Activated CD4-positive, alpha-beta T cell treated with anti-CD3 and anti-CD28 coated beads, Interleukin-2, amount 10 ng/mL, durations not matched to agents 24 days and 14 days (primary cell): ENCODE measurements around the gene UPP2. TPM values are rescaled to one million over a fixed set of nuclear protein-coding genes. Genes with fewer than 3 reads are reported as not detected.

Experiments used
- DNase-seq: peaks from one replicate; pipeline ENCODE4 v3.0.0; 2022
- H3K27ac Mint-ChIP-seq: one replicate; pipeline ENCODE4 v1.8.0; 2022; ENCODE audit warnings: mild to moderate bottlenecking, mixed read lengths
- H3K27me3 Mint-ChIP-seq: one replicate; pipeline ENCODE4 v1.8.0; 2022; ENCODE audit warnings: mixed read lengths
- H3K36me3 Mint-ChIP-seq: one replicate; pipeline ENCODE4 v1.8.0; 2022; ENCODE audit warnings: low read depth, mild to moderate bottlenecking, mixed read lengths
- H3K4me1 Mint-ChIP-seq: one replicate; pipeline ENCODE4 v1.8.0; 2021; ENCODE audit warnings: mixed read lengths
- H3K4me3 Mint-ChIP-seq: one replicate; pipeline ENCODE4 v1.8.0; 2022; ENCODE audit warnings: mild to moderate bottlenecking, moderate library complexity, mixed read lengths
- H3K9me3 Mint-ChIP-seq: one replicate; pipeline ENCODE4 v1.8.0; 2021; ENCODE audit warnings: mixed read lengths
- intact Hi-C: fragments of 100-400 bp; cut with micrococcal nuclease; formaldehyde crosslinking; loops from one replicate; pipeline ENCODE4 v1.15.1; 2023
- total RNA-seq: library from RNA; stranded (reverse); gene quantifications from 2 replicates; pipeline ENCODE4 v1.2.3, GENCODE V29; 2022

Gene UPP2
- not detected in 2 replicates for total RNA-seq

DNA sequence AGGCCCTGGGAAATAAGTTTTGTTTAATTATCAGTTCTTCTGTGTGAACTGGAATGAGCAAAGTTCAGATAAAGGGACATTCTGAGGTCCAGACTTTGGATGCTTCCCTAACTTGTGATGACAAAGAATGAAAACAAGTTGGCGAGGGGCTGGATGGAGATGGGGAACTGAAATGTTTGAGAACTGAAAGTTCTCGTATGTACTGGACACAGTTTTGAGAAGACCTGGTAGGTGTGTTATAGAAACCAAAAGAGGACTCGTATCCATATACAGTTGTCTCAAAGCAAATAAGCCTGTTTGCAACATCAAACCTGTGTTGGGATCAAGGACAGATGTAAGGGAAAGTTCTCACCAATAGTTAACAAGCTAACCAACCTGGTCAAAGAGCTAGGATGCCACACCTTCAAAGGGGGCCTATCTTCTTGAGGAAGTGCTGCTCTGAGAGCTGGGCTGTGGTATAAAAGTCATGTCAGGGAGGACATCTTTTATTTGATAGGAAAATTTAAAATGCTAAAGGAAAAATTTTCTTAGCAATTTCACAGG, at the start of gene UPP2:
Gene UPP2, plus strand, starts transcription at position 493 of the 543 bp plus-strand sequence. CDS start 188 bp downstream, outside the sequence.
- intact Hi-C loops, result no loop called here
- H3K27ac Mint-ChIP-seq, result no peak within 1 kb of the TSS
- DNase-seq, result no peak
- no peaks in the 10 kb centered on the region for H3K36me3 Mint-ChIP-seq
- no peaks in the 10 kb centered on the region for H3K27me3 Mint-ChIP-seq
- H3K9me3 Mint-ChIP-seq, result no peaks in the 10 kb centered on the region
- no peaks in the 10 kb centered on the region for H3K4me1 Mint-ChIP-seq
- H3K4me3 Mint-ChIP-seq, result no peak within 1 kb of the TSS

DNA sequence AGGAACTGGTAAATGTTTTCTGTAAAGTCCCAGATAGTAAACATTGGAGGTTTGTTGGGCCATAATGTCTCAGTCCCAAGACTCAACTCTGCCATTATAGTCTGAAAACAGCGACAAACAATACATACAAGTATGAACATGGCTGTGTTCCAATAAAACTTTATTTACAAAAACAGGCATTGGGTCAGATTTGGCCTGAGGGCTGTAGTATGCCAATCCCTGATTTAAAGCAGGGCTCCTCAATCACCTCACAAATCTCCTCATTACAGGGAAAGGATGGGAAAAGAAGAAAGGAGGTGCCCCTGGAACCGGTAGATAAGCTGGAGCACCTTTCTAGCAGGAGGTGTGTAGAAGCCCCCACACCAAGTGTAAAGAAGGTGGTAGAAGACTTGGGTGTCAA, 48.9 kb upstream of the UPP2 start:
- Mint-ChIP-seq H3K4me1 (no peaks in the 10 kb centered on the region), H3K9me3 (no peaks in the 10 kb centered on the region), H3K27me3 (peaks cover 10% of the 10 kb centered on the region), H3K27ac (no peak overlapping the region), H3K36me3 (no peaks in the 10 kb centered on the region), H3K4me3 (no peak overlapping the region)
- peak; percentile 37 for DNase-seq
- intact Hi-C loops, result no loop called here

GRCh38 chr2:158056875-158057274, 44.8 kb upstream of the UPP2 start:
- no peaks in the 10 kb centered on the region for H3K4me1 Mint-ChIP-seq
- H3K36me3 Mint-ChIP-seq, result no peaks in the 10 kb centered on the region
- H3K27me3 Mint-ChIP-seq, result peaks cover 8% of the 10 kb centered on the region

GRCh38 chr2:158060160-158060834, 41.4 kb upstream of the UPP2 start:
- H3K36me3 Mint-ChIP-seq, result no peaks in the 10 kb centered on the region
- no peaks in the 10 kb centered on the region for H3K9me3 Mint-ChIP-seq
- intact Hi-C loops, result no loop called here
- H3K4me3 Mint-ChIP-seq, result no peak overlapping the region
- H3K4me1 Mint-ChIP-seq, result no peaks in the 10 kb centered on the region
- DNase-seq, result no peak
- H3K27ac Mint-ChIP-seq, result no peak overlapping the region
- peaks cover 9% of the 10 kb centered on the region for H3K27me3 Mint-ChIP-seq

More at GRCh38 chr2:158056875-158057274, 44.8 kb upstream of the UPP2 start:
- no peak overlapping the region for H3K27ac Mint-ChIP-seq
- intact Hi-C loops, result no loop called here
- DNase-seq, result no peak
- H3K9me3 Mint-ChIP-seq, result no peaks in the 10 kb centered on the region
- H3K4me3 Mint-ChIP-seq, result no peak overlapping the region

GRCh38 chr2:158060835-158061435, 40.7 kb upstream of the UPP2 start:
- Mint-ChIP-seq H3K27ac (no peak overlapping the region), H3K27me3 (peaks cover 9% of the 10 kb centered on the region), H3K4me1 (no peaks in the 10 kb centered on the region), H3K36me3 (no peaks in the 10 kb centered on the region), H3K4me3 (no peak overlapping the region), H3K9me3 (no peaks in the 10 kb centered on the region)
- DNase-seq, result no peak
- intact Hi-C loops, result no loop called here

GRCh38 chr2:158061763-158062162, 39.9 kb upstream of the UPP2 start:
- H3K36me3 Mint-ChIP-seq, result no peaks in the 10 kb centered on the region
- no peak overlapping the region for H3K4me3 Mint-ChIP-seq
- no peaks in the 10 kb centered on the region for H3K9me3 Mint-ChIP-seq
- no peaks in the 10 kb centered on the region for H3K4me1 Mint-ChIP-seq
- peaks cover 6% of the 10 kb centered on the region for H3K27me3 Mint-ChIP-seq
- intact Hi-C loops, result no loop called here
- H3K27ac Mint-ChIP-seq, result no peak overlapping the region
- no peak for DNase-seq

DNA sequence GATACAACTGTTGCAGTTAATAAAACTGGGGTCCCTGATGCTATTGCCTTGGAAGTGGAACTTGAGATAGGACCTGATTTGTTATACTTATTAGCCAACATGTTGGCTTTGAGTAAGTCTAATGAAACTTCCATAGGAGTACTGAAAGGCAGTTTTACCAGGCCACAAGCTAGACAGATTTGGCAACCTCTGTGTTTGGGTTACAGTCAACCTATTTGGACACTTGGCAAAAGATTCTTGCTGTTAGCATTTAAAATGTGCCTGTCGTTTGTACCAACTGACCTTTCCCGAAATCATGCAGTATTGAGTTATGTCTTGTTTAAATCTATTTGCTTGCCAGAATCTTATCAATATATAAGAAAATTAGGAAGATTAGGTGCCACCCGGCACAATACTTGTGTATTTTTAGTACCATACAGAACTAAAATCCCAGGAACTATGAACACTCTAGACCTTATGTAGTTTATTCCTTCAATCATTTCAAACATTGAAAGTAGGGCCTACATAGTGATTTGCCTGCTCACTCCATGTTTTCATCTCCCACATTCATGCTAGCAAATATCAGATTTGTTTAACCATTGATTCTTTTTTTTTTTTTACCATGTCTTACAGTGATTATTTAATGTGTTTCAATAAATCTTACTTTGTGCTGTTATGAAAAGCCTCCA, 35.5 kb upstream of the UPP2 start:
- no peak for DNase-seq
- intact Hi-C loops, result no loop called here
- no peaks in the 10 kb centered on the region for H3K4me1 Mint-ChIP-seq
- no peak overlapping the region for H3K4me3 Mint-ChIP-seq
- H3K27ac Mint-ChIP-seq, result no peak overlapping the region
- peaks cover 3% of the 10 kb centered on the region for H3K27me3 Mint-ChIP-seq
- H3K9me3 Mint-ChIP-seq, result no peaks in the 10 kb centered on the region
- no peaks in the 10 kb centered on the region for H3K36me3 Mint-ChIP-seq

DNA sequence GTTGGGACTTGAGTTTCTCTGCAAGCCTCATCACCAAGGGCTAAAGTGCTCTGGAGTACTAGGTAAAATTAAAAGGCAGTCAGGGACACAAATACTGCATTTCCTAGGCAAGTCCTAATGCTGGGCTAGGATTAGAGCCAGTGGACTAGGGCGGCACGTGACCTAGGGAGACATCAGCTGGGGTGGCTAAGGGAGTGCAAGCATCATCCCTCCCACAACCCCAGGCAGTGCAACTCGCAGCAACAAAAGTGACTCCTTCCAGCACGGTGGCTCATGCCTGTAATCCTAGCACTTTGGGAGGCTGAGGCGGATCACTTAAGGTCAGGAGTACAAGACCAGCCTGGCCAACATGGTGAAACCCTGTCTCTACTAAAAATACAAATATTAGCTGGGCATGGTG, 30.7 kb upstream of the UPP2 start:
- Mint-ChIP-seq H3K36me3 (no peaks in the 10 kb centered on the region), H3K9me3 (no peaks in the 10 kb centered on the region), H3K4me1 (no peaks in the 10 kb centered on the region), H3K4me3 (no peak overlapping the region), H3K27me3 (peaks cover 13% of the 10 kb centered on the region), H3K27ac (no peak overlapping the region)
- no peak for DNase-seq
- intact Hi-C loops, result no loop called here

- intact Hi-C loops, result no loop called here
- H3K4me3 Mint-ChIP-seq, result no peak overlapping the region
- H3K9me3 Mint-ChIP-seq, result peaks cover 3% of the 10 kb centered on the region
- no peak overlapping the region for H3K27ac Mint-ChIP-seq
- DNase-seq, result no peak
- H3K4me1 Mint-ChIP-seq, result no peaks in the 10 kb centered on the region
- peaks cover 16% of the 10 kb centered on the region for H3K27me3 Mint-ChIP-seq
- no peaks in the 10 kb centered on the region for H3K36me3 Mint-ChIP-seq
Observed at GRCh38 chr2:158072361-158072760, 29.3 kb upstream of the UPP2 start.

DNA sequence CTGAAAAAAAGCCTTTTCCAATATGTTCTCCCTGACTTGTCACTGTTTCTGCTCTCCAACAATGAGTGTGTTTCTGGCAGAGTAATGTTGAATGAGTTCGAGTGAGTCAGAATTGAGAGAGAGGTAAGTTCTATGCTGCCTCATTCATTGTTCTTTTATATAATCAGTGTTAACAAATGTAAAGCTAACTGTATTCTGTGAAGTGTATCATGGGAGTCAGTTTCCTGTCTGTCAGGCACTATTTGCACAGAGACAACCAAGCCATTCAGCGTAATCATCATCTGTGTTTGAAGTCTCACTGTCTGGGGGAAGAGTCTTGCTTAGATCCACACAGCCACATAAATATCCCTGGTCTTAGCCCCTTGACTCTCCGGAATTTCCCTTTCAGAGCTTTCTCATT, 22.0 kb upstream of the UPP2 start:
- H3K9me3 Mint-ChIP-seq, result peaks cover 3% of the 10 kb centered on the region
- no peak overlapping the region for H3K27ac Mint-ChIP-seq
- H3K36me3 Mint-ChIP-seq, result no peaks in the 10 kb centered on the region
- no peak overlapping the region for H3K4me3 Mint-ChIP-seq
- DNase-seq, result no peak
- no peaks in the 10 kb centered on the region for H3K4me1 Mint-ChIP-seq
- intact Hi-C loops, result no loop called here
- peaks cover 7% of the 10 kb centered on the region for H3K27me3 Mint-ChIP-seq

DNA sequence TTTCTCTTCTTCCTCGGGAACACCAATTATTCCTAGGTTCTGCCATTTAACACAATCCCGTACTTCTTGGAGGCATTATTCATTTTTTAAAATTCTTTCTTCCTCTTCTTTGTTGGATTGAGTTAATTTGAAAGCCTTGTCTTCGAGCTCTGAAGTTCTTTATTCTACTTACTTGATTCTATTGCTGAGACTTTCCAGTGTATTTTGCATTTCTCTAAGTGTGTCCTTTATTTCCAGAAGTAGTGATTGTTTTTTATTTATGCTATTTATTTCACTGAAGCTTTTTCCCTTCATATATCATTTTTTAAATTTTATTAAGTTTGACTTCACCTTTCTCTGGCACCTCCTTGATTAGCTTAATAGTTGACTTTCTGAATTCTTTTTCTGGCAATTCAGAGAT, 13.6 kb upstream of the UPP2 start:
- Mint-ChIP-seq H3K4me1 (no peaks in the 10 kb centered on the region), H3K27ac (no peak overlapping the region), H3K36me3 (no peaks in the 10 kb centered on the region), H3K9me3 (peaks cover 4% of the 10 kb centered on the region), H3K4me3 (no peak overlapping the region), H3K27me3 (peaks cover 2% of the 10 kb centered on the region)
- no peak for DNase-seq
- intact Hi-C loops, result no loop called here

DNA sequence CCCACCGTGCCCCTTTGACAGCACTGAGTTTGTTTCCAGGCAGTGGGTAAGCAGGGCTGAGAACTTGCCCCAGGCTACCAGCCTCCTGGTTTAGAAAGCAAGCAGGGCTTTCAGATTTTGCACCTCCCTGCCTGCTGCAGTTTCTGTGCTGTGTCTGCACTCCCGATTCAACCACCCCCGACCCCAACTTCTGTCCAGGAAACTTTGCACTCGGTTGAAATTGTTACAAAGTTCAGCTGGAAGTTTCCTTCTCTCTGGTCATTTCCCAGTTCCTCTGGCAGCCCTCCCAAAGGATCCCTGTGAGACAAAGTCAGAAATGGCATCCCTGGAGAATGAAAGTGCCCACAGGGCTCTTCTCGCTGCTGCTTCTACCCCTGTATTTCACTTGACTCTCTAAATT, 12.4 kb upstream of the UPP2 start:
- Mint-ChIP-seq H3K36me3 (no peaks in the 10 kb centered on the region), H3K27ac (no peak overlapping the region), H3K27me3 (peaks cover 2% of the 10 kb centered on the region), H3K4me3 (no peak overlapping the region), H3K4me1 (no peaks in the 10 kb centered on the region), H3K9me3 (peaks cover 4% of the 10 kb centered on the region)
- intact Hi-C loops, result no loop called here
- DNase-seq, result no peak

- no peak overlapping the region for H3K4me3 Mint-ChIP-seq
- intact Hi-C loops, result no loop called here
- no peak overlapping the region for H3K27ac Mint-ChIP-seq
- no peaks in the 10 kb centered on the region for H3K36me3 Mint-ChIP-seq
- DNase-seq, result no peak
- H3K4me1 Mint-ChIP-seq, result no peaks in the 10 kb centered on the region
- H3K27me3 Mint-ChIP-seq, result peaks cover 2% of the 10 kb centered on the region
- peaks cover 4% of the 10 kb centered on the region for H3K9me3 Mint-ChIP-seq
Observed at GRCh38 chr2:158091647-158092046, 10.0 kb upstream of the UPP2 start.

- Mint-ChIP-seq H3K27ac (no peak overlapping the region), H3K4me3 (no peak overlapping the region), H3K9me3 (no peaks in the 10 kb centered on the region), H3K27me3 (no peaks in the 10 kb centered on the region), H3K36me3 (no peaks in the 10 kb centered on the region), H3K4me1 (no peaks in the 10 kb centered on the region)
- DNase-seq, result no peak
- intact Hi-C loops, result no loop called here
Observed at GRCh38 chr2:158094487-158095092, 7.1 kb upstream of the UPP2 start.
